HEK293T (cell line): ENCODE data around the gene KCNF1.

ENCODE experiments used
- BHLHE40 ChIP-seq: fragments of 450-650 bp; IDR thresholded peaks from 2 replicates; pipeline ENCODE4 v1.6.1; 2016; ENCODE audit warnings: mild to moderate bottlenecking, moderate library complexity, borderline replicate concordance
- ELF4 ChIP-seq: fragments of 450-650 bp; IDR thresholded peaks from 2 replicates; pipeline ENCODE4 v1.6.1; 2017; ENCODE audit warnings: antibody characterized with exemption
- FOXK2 ChIP-seq: fragments of 450-650 bp; IDR thresholded peaks from 2 replicates; pipeline ENCODE4 v1.6.1; 2016; ENCODE audit warnings: mild to moderate bottlenecking
- FOXM1 ChIP-seq: fragments of 450-650 bp; IDR thresholded peaks from 2 replicates; pipeline ENCODE4 v1.6.1; 2017; ENCODE audit warnings: mild to moderate bottlenecking, borderline replicate concordance
- L3MBTL2 ChIP-seq: fragments of 450-650 bp; conservative IDR thresholded peaks from 2 replicates; pipeline ENCODE4 v1.6.1; 2016; ENCODE audit warnings: mild to moderate bottlenecking
- SP1 ChIP-seq: fragments of 450-650 bp; IDR thresholded peaks from 2 replicates; pipeline ENCODE4 v1.6.1; 2017
- SUZ12 ChIP-seq: fragments of 450-650 bp; IDR thresholded peaks from 2 replicates; pipeline ENCODE4 v1.6.1; 2016; ENCODE audit warnings: mild to moderate bottlenecking
- ZNF384 ChIP-seq: fragments of 450-650 bp; IDR thresholded peaks from 2 replicates; pipeline ENCODE4 v1.6.1; 2016

- TF ChIP-seq SP1 = no peak
- no peak for TF ChIP-seq ELF4
- TF ChIP-seq SUZ12 = no peak
- no peak for TF ChIP-seq L3MBTL2
- no peak for TF ChIP-seq FOXM1
- no peak for TF ChIP-seq FOXK2
- no peak for TF ChIP-seq BHLHE40
- TF ChIP-seq ZNF384 = no peak
Measured at GRCh38 chr2:10876394-10876793, 35.3 kb upstream of the KCNF1 start.
